Mesothelial cell of epicardium (in vitro differentiated cells): ENCODE data around the gene SEPTIN7. TPM values are rescaled to one million over a fixed set of nuclear protein-coding genes. Genes with fewer than 3 reads are reported as not detected.

Experiments
- DNase-seq, 2 experiments: peaks; one replicate each; pipeline ENCODE4 v3.0.0; 2021; ENCODE audit warnings: low spot score in 2 of 2; ENCODE audit not compliant: unreplicated experiment in 2 of 2
- H3K27ac Mint-ChIP-seq: 2 replicates; pipeline ENCODE4 v1.8.0; 2021; ENCODE audit warnings: mixed read lengths
- H3K27me3 Mint-ChIP-seq: 2 replicates; pipeline ENCODE4 v1.8.0; 2021; ENCODE audit warnings: low read depth, mixed read lengths
- H3K36me3 Mint-ChIP-seq: 2 replicates; pipeline ENCODE4 v1.8.0; 2021; ENCODE audit warnings: mixed read lengths
- H3K4me1 Mint-ChIP-seq: 2 replicates; pipeline ENCODE4 v1.8.0; 2021; ENCODE audit warnings: mixed read lengths
- H3K4me3 Mint-ChIP-seq: 2 replicates; pipeline ENCODE4 v1.8.0; 2021; ENCODE audit warnings: mild to moderate bottlenecking, moderate library complexity, mixed read lengths
- H3K9me3 Mint-ChIP-seq: 2 replicates; pipeline ENCODE4 v1.8.0; 2021; ENCODE audit warnings: mixed read lengths
- CTCF ChIP-seq: fragments of 200-600 bp; sonication (generic); IDR thresholded peaks from one replicate; pipeline ENCODE4 v1.5.0; 2021; ENCODE audit warnings: antibody characterized with exemption; ENCODE audit not compliant: unreplicated experiment
- total RNA-seq: library from RNA; stranded (reverse); gene quantifications from 3 replicates; pipeline ENCODE4 v1.2.1, GENCODE V29; 2021

The SEPTIN7 gene
- total RNA-seq, 1 donor from 2014 or later, result 200 TPM

DNA sequence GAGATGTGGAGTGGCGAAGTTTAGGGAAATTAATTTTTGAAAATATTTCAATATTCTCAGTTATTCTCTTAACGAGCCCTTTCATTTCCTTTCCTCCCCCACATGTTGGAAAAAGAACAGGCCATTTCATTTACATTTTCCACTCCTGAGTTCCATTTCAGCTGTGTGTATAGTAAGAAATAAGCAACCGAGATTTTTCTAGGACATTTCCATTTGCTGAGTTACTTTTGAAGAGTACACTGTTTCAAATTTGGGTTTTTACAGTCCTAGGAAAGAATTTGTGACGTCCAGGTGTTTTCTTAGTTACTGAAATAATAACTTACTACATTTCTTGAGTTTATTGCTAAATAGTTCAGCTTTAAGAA is 1.2 kb downstream of the SEPTIN7 start:
- TF ChIP-seq CTCF, result no peak
- Mint-ChIP-seq H3K9me3 (no peaks in the 10 kb centered on the region), H3K4me3 (peak overlapping the region; percentile 96), H3K27me3 (no peaks in the 10 kb centered on the region), H3K36me3 (no peaks in the 10 kb centered on the region), H3K4me1 (peaks cover 29% of the 10 kb centered on the region), H3K27ac (peak overlapping the region; percentile 98)
- DNase-seq, result no peak

GRCh38 chr7:35802649-35803048 is 1.8 kb downstream of the SEPTIN7 start:
- no peaks in the 10 kb centered on the region for H3K36me3 Mint-ChIP-seq
- no peak for TF ChIP-seq CTCF

GRCh38 chr7:35804231-35804970 is 3.5 kb downstream of the SEPTIN7 start:
- no peak overlapping the region for H3K4me3 Mint-ChIP-seq
- no peaks in the 10 kb centered on the region for H3K27me3 Mint-ChIP-seq
- peaks cover under 1% of the 10 kb centered on the region for H3K9me3 Mint-ChIP-seq
- peaks cover 29% of the 10 kb centered on the region for H3K4me1 Mint-ChIP-seq
- H3K27ac Mint-ChIP-seq, result peak overlapping the region; percentile 6
- DNase-seq, result no peak
- peaks cover under 1% of the 10 kb centered on the region for H3K36me3 Mint-ChIP-seq
- no peak for TF ChIP-seq CTCF

More at GRCh38 chr7:35802649-35803048, 1.8 kb downstream of the SEPTIN7 start:
- DNase-seq, result no peak
- peak overlapping the region; percentile 96 for H3K4me3 Mint-ChIP-seq
- no peaks in the 10 kb centered on the region for H3K27me3 Mint-ChIP-seq
- H3K9me3 Mint-ChIP-seq, result no peaks in the 10 kb centered on the region
- peaks cover 29% of the 10 kb centered on the region for H3K4me1 Mint-ChIP-seq
- H3K27ac Mint-ChIP-seq, result peak overlapping the region; percentile 98

GRCh38 chr7:35805876-35806275 is 5.0 kb downstream of the SEPTIN7 start:
- Mint-ChIP-seq H3K27me3 (no peaks in the 10 kb centered on the region), H3K36me3 (peaks cover 7% of the 10 kb centered on the region), H3K9me3 (peaks cover 8% of the 10 kb centered on the region), H3K4me1 (peaks cover 25% of the 10 kb centered on the region), H3K27ac (no peak overlapping the region), H3K4me3 (no peak overlapping the region)
- DNase-seq, result no peak
- TF ChIP-seq CTCF, result no peak

GRCh38 chr7:35816514-35816913 is 15.7 kb downstream of the SEPTIN7 start:
- Mint-ChIP-seq H3K27me3 (no peaks in the 10 kb centered on the region), H3K4me1 (peaks cover 2% of the 10 kb centered on the region), H3K4me3 (no peak overlapping the region), H3K9me3 (peaks cover 62% of the 10 kb centered on the region), H3K36me3 (peaks cover 56% of the 10 kb centered on the region), H3K27ac (no peak overlapping the region)
- TF ChIP-seq CTCF, result no peak
- DNase-seq, result no peak
